BE2C (cell line): Measurements from ENCODE around the gene TCERG1L.

Source experiments
- DNase-seq: peaks from one replicate; pipeline ENCODE4 v3.0.0-alpha.2; 2020
- H3K27me3 ChIP-seq: fragments of 250-450 bp; sonication (Bioruptor Pico); 2 replicates; pipeline ENCODE4 v1.5.1; 2020; ENCODE audit warnings: mild to moderate bottlenecking
- H3K36me3 ChIP-seq: fragments of 250-450 bp; sonication (Bioruptor Pico); 2 replicates; pipeline ENCODE4 v1.5.1; 2020; ENCODE audit warnings: mild to moderate bottlenecking
- H3K4me1 ChIP-seq: fragments of 250-450 bp; sonication (Bioruptor Pico); 2 replicates; pipeline ENCODE4 v1.5.1; 2020
- H3K4me3 ChIP-seq: 2 replicates; pipeline ENCODE4 v1.5.1; 2011; ENCODE audit warnings: low read depth, low read length
- H3K9me3 ChIP-seq: fragments of 250-450 bp; sonication (Bioruptor Pico); 2 replicates; pipeline ENCODE4 v1.5.1; 2020
- TF ChIP-seq, protein P1 (sequence below): IDR thresholded peaks from 2 replicates; pipeline ENCODE4 v1.5.1; 2012; ENCODE audit warnings: mild to moderate bottlenecking, low read depth, low read length

Gene TCERG1L

DNA sequence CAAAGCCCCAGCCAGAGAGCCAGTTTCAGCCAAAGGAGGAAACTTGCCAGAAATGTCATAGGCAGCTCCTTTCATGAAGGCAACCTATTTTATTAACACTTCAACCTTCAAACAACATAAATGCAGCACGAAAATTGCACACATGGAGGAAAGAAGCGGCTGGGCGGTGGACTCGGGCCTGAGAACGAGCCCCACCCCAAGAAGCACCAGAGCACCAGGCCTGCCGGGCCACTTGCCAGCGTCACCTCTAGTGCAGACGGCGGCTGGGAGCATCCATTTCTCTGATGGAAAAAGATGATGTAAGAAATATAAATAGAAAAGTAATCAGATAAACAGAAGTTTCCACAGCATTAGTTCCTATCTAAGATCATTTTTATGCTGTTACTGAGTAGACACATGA, 100.0 kb downstream of the TCERG1L start:
- no peak for DNase-seq
- TF ChIP-seq, protein P1, sequence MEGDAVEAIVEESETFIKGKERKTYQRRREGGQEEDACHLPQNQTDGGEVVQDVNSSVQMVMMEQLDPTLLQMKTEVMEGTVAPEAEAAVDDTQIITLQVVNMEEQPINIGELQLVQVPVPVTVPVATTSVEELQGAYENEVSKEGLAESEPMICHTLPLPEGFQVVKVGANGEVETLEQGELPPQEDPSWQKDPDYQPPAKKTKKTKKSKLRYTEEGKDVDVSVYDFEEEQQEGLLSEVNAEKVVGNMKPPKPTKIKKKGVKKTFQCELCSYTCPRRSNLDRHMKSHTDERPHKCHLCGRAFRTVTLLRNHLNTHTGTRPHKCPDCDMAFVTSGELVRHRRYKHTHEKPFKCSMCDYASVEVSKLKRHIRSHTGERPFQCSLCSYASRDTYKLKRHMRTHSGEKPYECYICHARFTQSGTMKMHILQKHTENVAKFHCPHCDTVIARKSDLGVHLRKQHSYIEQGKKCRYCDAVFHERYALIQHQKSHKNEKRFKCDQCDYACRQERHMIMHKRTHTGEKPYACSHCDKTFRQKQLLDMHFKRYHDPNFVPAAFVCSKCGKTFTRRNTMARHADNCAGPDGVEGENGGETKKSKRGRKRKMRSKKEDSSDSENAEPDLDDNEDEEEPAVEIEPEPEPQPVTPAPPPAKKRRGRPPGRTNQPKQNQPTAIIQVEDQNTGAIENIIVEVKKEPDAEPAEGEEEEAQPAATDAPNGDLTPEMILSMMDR: no peak

DNA sequence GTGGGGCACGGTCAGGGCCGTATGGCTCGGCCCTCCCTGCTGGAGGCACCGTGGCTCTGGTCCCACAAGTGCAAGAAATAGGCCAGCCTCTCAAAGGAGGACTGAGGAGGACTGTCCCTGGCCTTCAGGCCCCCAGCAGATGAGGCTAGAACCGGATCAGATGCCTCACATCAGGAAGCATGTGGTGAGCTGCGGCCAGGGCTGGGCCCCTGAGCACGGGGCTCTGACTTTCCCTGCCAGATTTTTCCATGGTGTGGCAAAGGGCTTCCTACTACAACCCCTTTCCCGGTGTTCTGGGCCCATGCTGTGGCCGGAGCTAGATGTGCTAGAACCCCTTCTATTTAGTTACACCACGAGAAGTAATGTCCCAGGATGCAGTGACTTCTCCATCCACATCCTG, 100.4 kb downstream of the TCERG1L start:
- no peaks in the 10 kb centered on the region for H3K9me3 ChIP-seq
- TF ChIP-seq, protein P1: no peak
- no peak overlapping the region for H3K4me3 ChIP-seq
- no peaks in the 10 kb centered on the region for H3K27me3 ChIP-seq
- H3K4me1 ChIP-seq: no peaks in the 10 kb centered on the region
- DNase-seq: no peak
- no peaks in the 10 kb centered on the region for H3K36me3 ChIP-seq

More for the DNA sequence above, 100.0 kb downstream of the TCERG1L start:
- Histone ChIP-seq H3K27me3 (no peaks in the 10 kb centered on the region), H3K9me3 (no peaks in the 10 kb centered on the region), H3K4me3 (no peak overlapping the region), H3K36me3 (no peaks in the 10 kb centered on the region), H3K4me1 (no peaks in the 10 kb centered on the region)

DNA sequence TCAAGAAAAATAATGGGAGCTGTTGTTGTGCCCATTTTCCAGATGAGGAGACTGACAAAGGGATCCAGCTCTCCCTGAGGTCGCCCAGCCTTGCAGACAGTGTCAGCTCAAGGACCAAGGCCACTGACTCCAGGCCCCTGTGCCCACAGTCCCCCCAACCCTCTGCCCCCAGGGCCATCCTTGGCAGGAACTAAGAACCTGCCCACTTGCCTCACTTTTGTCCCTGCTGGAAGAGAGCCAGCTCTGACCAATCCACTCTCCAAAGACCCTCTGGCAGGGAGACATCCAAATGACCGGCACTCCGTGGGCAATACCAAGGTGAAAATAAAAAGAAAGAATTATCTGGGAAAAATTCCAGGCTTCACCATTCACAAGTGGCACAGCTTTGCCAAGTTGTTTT, 101.3 kb downstream of the TCERG1L start:
- Histone ChIP-seq H3K9me3 (no peaks in the 10 kb centered on the region), H3K36me3 (no peaks in the 10 kb centered on the region), H3K4me1 (no peaks in the 10 kb centered on the region), H3K27me3 (no peaks in the 10 kb centered on the region), H3K4me3 (no peak overlapping the region)
- DNase-seq: no peak
- TF ChIP-seq, protein P1: no peak

DNA sequence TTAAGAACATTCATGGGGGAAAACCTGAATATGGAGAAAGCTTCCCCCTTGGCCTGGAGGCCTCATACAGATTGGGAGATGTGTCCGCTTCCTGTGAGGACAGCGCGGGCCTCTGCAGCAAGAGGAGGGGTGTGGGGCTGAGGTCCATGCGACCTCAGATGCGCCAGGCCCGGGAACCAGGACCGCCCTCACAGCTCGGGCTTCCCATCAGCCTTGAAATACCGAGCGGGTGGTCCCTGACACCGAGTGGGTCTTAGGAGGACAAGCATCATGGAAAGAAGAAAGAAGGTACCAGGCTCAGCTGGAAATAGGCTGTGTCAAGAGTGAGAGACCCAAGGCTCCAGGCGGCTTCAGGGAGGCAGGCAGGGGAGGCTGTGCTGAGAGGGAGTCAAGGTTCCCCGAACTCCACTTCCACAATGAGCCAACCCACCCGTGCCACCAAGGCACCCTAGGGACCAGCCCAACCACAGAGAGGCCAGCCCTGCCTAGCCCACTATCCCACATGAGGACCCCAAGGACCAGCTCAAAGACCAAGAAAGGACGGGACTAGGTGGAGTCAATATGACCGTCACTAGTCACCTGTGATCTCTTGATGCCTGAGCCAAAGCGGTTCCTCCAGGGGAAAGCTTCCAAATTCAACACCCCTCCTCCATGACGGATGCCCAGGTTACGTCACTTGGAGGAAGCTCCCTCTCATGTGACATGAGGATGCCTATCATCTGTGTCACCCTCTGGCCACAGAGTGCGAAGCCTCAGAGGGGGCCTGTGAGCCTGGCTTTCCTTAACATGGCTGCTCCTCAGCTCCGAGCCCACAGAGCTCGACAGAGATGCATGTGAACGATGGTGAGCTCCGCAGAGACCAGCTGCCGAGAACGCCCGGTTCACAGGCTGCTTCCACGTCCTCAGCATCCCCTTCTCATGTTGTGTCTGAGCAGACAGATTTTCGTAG, 103.7 kb downstream of the TCERG1L start:
- DNase-seq: no peak
- H3K9me3 ChIP-seq: no peaks in the 10 kb centered on the region
- no peak overlapping the region for H3K4me3 ChIP-seq
- no peaks in the 10 kb centered on the region for H3K27me3 ChIP-seq
- H3K4me1 ChIP-seq: no peaks in the 10 kb centered on the region
- TF ChIP-seq, protein P1: no peak
- H3K36me3 ChIP-seq: no peaks in the 10 kb centered on the region

DNA sequence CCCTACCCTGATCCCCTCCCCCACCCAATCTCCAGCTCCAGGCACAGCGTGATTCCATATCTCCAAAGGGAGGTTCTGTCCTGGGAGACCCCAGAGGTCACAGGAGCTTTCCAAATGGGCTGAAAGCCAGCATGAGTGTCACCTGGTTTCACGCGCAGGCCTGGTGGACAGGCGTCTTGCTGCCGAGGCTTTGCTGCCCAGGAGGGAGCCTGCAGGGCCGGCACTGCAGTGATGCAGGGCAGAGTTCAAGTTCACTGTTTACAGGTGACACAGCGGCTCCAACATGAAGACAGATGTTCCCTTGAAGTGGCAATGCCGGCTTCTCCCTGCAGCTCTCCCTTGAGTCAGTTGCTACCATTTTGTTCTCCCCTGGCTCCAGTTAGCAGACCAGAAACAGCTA, 104.3 kb downstream of the TCERG1L start:
- Histone ChIP-seq H3K4me3 (no peak overlapping the region), H3K27me3 (no peaks in the 10 kb centered on the region), H3K9me3 (no peaks in the 10 kb centered on the region), H3K4me1 (no peaks in the 10 kb centered on the region), H3K36me3 (no peaks in the 10 kb centered on the region)
- DNase-seq: no peak
- TF ChIP-seq, protein P1: no peak
